RWPE2 (cell line): ENCODE results near the gene EHBP1L1.

Source experiments
- ATAC-seq: fragments of 200-7000 bp; cut with Tn5 transposase; 3 replicates; pipeline ENCODE4 v1.9.1; 2021; ENCODE audit warnings: low read depth
- DNase-seq: peaks from one replicate; pipeline ENCODE4 v3.0.0-alpha.2; 2020; ENCODE audit warnings: low spot score
- H3K27ac ChIP-seq: fragments of 450-650 bp; 2 replicates; pipeline ENCODE4 v1.5.1; 2017; ENCODE audit warnings: mild to moderate bottlenecking; ENCODE audit not compliant: poor library complexity, severe bottlenecking
- H3K27me3 ChIP-seq: fragments of 250-450 bp; sonication (Bioruptor Pico); 2 replicates; pipeline ENCODE4 v1.5.1; 2021; ENCODE audit warnings: mild to moderate bottlenecking, moderate library complexity; ENCODE audit not compliant: insufficient read depth, poor library complexity, severe bottlenecking
- H3K36me3 ChIP-seq: fragments of 250-450 bp; sonication (Bioruptor Pico); 2 replicates; pipeline ENCODE4 v1.5.1; 2020; ENCODE audit warnings: low read depth, mild to moderate bottlenecking, moderate library complexity
- H3K4me1 ChIP-seq: fragments of 250-450 bp; sonication (Bioruptor Pico); 2 replicates; pipeline ENCODE4 v1.5.1; 2021; ENCODE audit warnings: mild to moderate bottlenecking, moderate library complexity; ENCODE audit not compliant: insufficient read depth, poor library complexity, severe bottlenecking
- H3K4me3 ChIP-seq: fragments of 250-450 bp; sonication (Bioruptor Pico); 2 replicates; pipeline ENCODE4 v1.5.1; 2021; ENCODE audit warnings: mild to moderate bottlenecking, moderate library complexity; ENCODE audit not compliant: severe bottlenecking
- H3K9me3 ChIP-seq: fragments of 250-450 bp; sonication (Bioruptor Pico); 2 replicates; pipeline ENCODE4 v1.5.1; 2021; ENCODE audit warnings: mild to moderate bottlenecking, moderate library complexity; ENCODE audit not compliant: severe bottlenecking
- CTCF ChIP-seq: fragments of 450-650 bp; IDR thresholded peaks from one replicate; pipeline ENCODE4 v1.5.1; 2017; ENCODE audit warnings: mild to moderate bottlenecking, moderate library complexity; ENCODE audit not compliant: poor library complexity, severe bottlenecking

Gene EHBP1L1

GRCh38 chr11:65634109-65634436 lies 58.2 kb downstream of the EHBP1L1 start:
- no peak for ATAC-seq
- Histone ChIP-seq H3K36me3 (peaks cover 31% of the 10 kb centered on the region), H3K4me1 (no peaks in the 10 kb centered on the region), H3K27me3 (no peaks in the 10 kb centered on the region), H3K27ac (no peak overlapping the region), H3K4me3 (no peak overlapping the region), H3K9me3 (no peaks in the 10 kb centered on the region)
- no peak for DNase-seq
- TF ChIP-seq CTCF: no peak

- no peak for TF ChIP-seq CTCF
Observed at GRCh38 chr11:65634440-65634839, 58.6 kb downstream of the EHBP1L1 start.

GRCh38 chr11:65634905-65635731 lies 59.3 kb downstream of the EHBP1L1 start:
- no peak for ATAC-seq
- H3K9me3 ChIP-seq: no peaks in the 10 kb centered on the region
- H3K36me3 ChIP-seq: peaks cover 27% of the 10 kb centered on the region
- H3K4me1 ChIP-seq: no peaks in the 10 kb centered on the region
- TF ChIP-seq CTCF: no peak
- no peak overlapping the region for H3K4me3 ChIP-seq
- DNase-seq: no peak
- no peak overlapping the region for H3K27ac ChIP-seq
- no peaks in the 10 kb centered on the region for H3K27me3 ChIP-seq

More at GRCh38 chr11:65634440-65634839, 58.6 kb downstream of the EHBP1L1 start:
- Histone ChIP-seq H3K4me3 (no peak overlapping the region), H3K36me3 (peaks cover 27% of the 10 kb centered on the region), H3K27me3 (no peaks in the 10 kb centered on the region), H3K4me1 (no peaks in the 10 kb centered on the region), H3K9me3 (no peaks in the 10 kb centered on the region), H3K27ac (no peak overlapping the region)
- ATAC-seq (no peak), DNase-seq (no peak)

- Histone ChIP-seq H3K27me3 (no peaks in the 10 kb centered on the region), H3K9me3 (no peaks in the 10 kb centered on the region), H3K27ac (no peak overlapping the region), H3K36me3 (peaks cover 27% of the 10 kb centered on the region), H3K4me3 (no peak overlapping the region), H3K4me1 (no peaks in the 10 kb centered on the region)
- no peak for TF ChIP-seq CTCF
- ATAC-seq (no peak), DNase-seq (no peak)
Observed at GRCh38 chr11:65636108-65637031, 60.5 kb downstream of the EHBP1L1 start.
